IPS-20b (cell line): ENCODE measurements around the gene HMOX2.
A peak's percentile ranks its signal among the peaks of the same experiment; 100 is the strongest.

Source experiments
- H3K27ac ChIP-seq: one replicate; pipeline ENCODE4 v1.5.1; 2013; ENCODE audit warnings: low read length
- H3K27me3 ChIP-seq: 2 replicates; pipeline ENCODE4 v1.6.1; 2013; ENCODE audit warnings: mild to moderate bottlenecking, low read length, inconsistent platforms; ENCODE audit not compliant: insufficient read depth
- H3K36me3 ChIP-seq: 2 replicates; pipeline ENCODE4 v1.6.1; 2013; ENCODE audit warnings: low read depth, mild to moderate bottlenecking, inconsistent platforms, low read length, moderate library complexity; ENCODE audit not compliant: insufficient read depth
- H3K4me1 ChIP-seq: 2 replicates; pipeline ENCODE4 v1.6.1; 2013; ENCODE audit warnings: mild to moderate bottlenecking, control low read depth, inconsistent platforms, low read length, moderate library complexity; ENCODE audit not compliant: insufficient read depth
- H3K4me3 ChIP-seq: 2 replicates; pipeline ENCODE4 v1.5.1; 2013; ENCODE audit warnings: mild to moderate bottlenecking, low read length, inconsistent platforms
- H3K9ac ChIP-seq: 2 replicates; pipeline ENCODE4 v1.6.1; 2013; ENCODE audit warnings: low read depth, mild to moderate bottlenecking, inconsistent platforms, low read length, moderate library complexity
- H3K9me3 ChIP-seq: 2 replicates; pipeline ENCODE4 v1.6.1; 2013; ENCODE audit warnings: mild to moderate bottlenecking, low read depth, low read length, inconsistent platforms; ENCODE audit not compliant: insufficient read depth

The HMOX2 gene

GRCh38 chr16:4532238-4532637 is 56.0 kb downstream of the HMOX2 start:
- peaks cover 18% of the 10 kb centered on the region for H3K4me1 ChIP-seq
- no peak overlapping the region for H3K9ac ChIP-seq
- no peaks in the 10 kb centered on the region for H3K27me3 ChIP-seq
- H3K4me3 ChIP-seq = no peak overlapping the region
- H3K36me3 ChIP-seq = peaks cover 26% of the 10 kb centered on the region; the same call in 1 of the 2 replicates
- H3K27ac ChIP-seq = no peak overlapping the region
- H3K9me3 ChIP-seq = no peaks in the 10 kb centered on the region

- Histone ChIP-seq H3K36me3 (peaks cover 26% of the 10 kb centered on the region; the same call in 1 of the 2 replicates), H3K9ac (no peak overlapping the region), H3K27me3 (no peaks in the 10 kb centered on the region), H3K4me3 (no peak overlapping the region), H3K9me3 (no peaks in the 10 kb centered on the region), H3K4me1 (peaks cover 18% of the 10 kb centered on the region), H3K27ac (no peak overlapping the region)
Observed at GRCh38 chr16:4533490-4533889, 57.3 kb downstream of the HMOX2 start.

- Histone ChIP-seq H3K36me3 (peaks cover 26% of the 10 kb centered on the region; the same call in 1 of the 2 replicates), H3K4me1 (peaks cover 13% of the 10 kb centered on the region), H3K9ac (no peak overlapping the region), H3K9me3 (peaks cover 5% of the 10 kb centered on the region), H3K4me3 (no peak overlapping the region), H3K27me3 (peaks cover 5% of the 10 kb centered on the region; the same call in 1 of the 2 replicates), H3K27ac (no peak overlapping the region)
Observed at GRCh38 chr16:4534151-4534790, 58.1 kb downstream of the HMOX2 start.

GRCh38 chr16:4535627-4536108 is 59.5 kb downstream of the HMOX2 start:
- Histone ChIP-seq H3K36me3 (peaks cover 26% of the 10 kb centered on the region; the same call in 1 of the 2 replicates), H3K27me3 (peaks cover 15% of the 10 kb centered on the region), H3K27ac (no peak overlapping the region), H3K9me3 (peaks cover 10% of the 10 kb centered on the region), H3K4me3 (no peak overlapping the region), H3K9ac (no peak overlapping the region), H3K4me1 (peaks cover 4% of the 10 kb centered on the region; the same call in 1 of the 2 replicates)

GRCh38 chr16:4536391-4537106 is 60.4 kb downstream of the HMOX2 start:
- H3K4me1 ChIP-seq = peaks cover 4% of the 10 kb centered on the region; the same call in 1 of the 2 replicates
- peaks cover 15% of the 10 kb centered on the region for H3K27me3 ChIP-seq
- H3K9ac ChIP-seq = peak overlapping the region; percentile 86; the same call in 1 of the 2 replicates
- peak overlapping the region; percentile 91; the same call in 1 of the 2 replicates for H3K4me3 ChIP-seq
- H3K9me3 ChIP-seq = peaks cover 10% of the 10 kb centered on the region
- H3K36me3 ChIP-seq = peaks cover 24% of the 10 kb centered on the region; the same call in 1 of the 2 replicates
- H3K27ac ChIP-seq = no peak overlapping the region

GRCh38 chr16:4537376-4538343 is 61.5 kb downstream of the HMOX2 start:
- H3K9ac ChIP-seq = peak overlapping the region; percentile 86; the same call in 1 of the 2 replicates
- H3K27ac ChIP-seq = peak overlapping the region; percentile 77

GRCh38 chr16:4538350-4539235 is 62.4 kb downstream of the HMOX2 start, which contains the start of gene CDIP1:
Gene CDIP1 (minus strand): TSS chr16:4538773. CDS start chr16:4514130, 24,643 bp downstream.
- H3K27ac ChIP-seq = peak within 1 kb of the TSS; percentile 77
- H3K9me3 ChIP-seq = peaks cover 10% of the 10 kb centered on the region
- peak within 1 kb of the TSS; percentile 86; the same call in 1 of the 2 replicates for H3K9ac ChIP-seq

More at GRCh38 chr16:4537376-4538343, 61.5 kb downstream of the HMOX2 start:
- Histone ChIP-seq H3K4me1 (peaks cover 4% of the 10 kb centered on the region; the same call in 1 of the 2 replicates), H3K36me3 (peaks cover 13% of the 10 kb centered on the region; the same call in 1 of the 2 replicates), H3K4me3 (peak overlapping the region; percentile 91), H3K9me3 (peaks cover 10% of the 10 kb centered on the region), H3K27me3 (peaks cover 15% of the 10 kb centered on the region)

GRCh38 chr16:4539716-4540284 is 63.6 kb downstream of the HMOX2 start:
- Histone ChIP-seq H3K9ac (no peak overlapping the region), H3K27ac (no peak overlapping the region), H3K36me3 (peaks cover 7% of the 10 kb centered on the region; the same call in 1 of the 2 replicates), H3K27me3 (peaks cover 15% of the 10 kb centered on the region), H3K4me1 (peaks cover 4% of the 10 kb centered on the region; the same call in 1 of the 2 replicates), H3K9me3 (peaks cover 10% of the 10 kb centered on the region), H3K4me3 (no peak overlapping the region)

More at GRCh38 chr16:4538350-4539235, 62.4 kb downstream of the HMOX2 start, which contains the start of gene CDIP1:
- Histone ChIP-seq H3K4me1 (peaks cover 4% of the 10 kb centered on the region; the same call in 1 of the 2 replicates), H3K4me3 (peak within 1 kb of the TSS; percentile 91), H3K36me3 (peaks cover 7% of the 10 kb centered on the region; the same call in 1 of the 2 replicates), H3K27me3 (peaks cover 15% of the 10 kb centered on the region)

GRCh38 chr16:4544473-4544872 is 68.3 kb downstream of the HMOX2 start:
- peaks cover 8% of the 10 kb centered on the region for H3K27me3 ChIP-seq
- H3K9me3 ChIP-seq = peaks cover 3% of the 10 kb centered on the region
- no peak overlapping the region for H3K27ac ChIP-seq
- H3K9ac ChIP-seq = no peak overlapping the region
- no peak overlapping the region for H3K4me3 ChIP-seq
- no peaks in the 10 kb centered on the region for H3K4me1 ChIP-seq
- no peaks in the 10 kb centered on the region for H3K36me3 ChIP-seq

- Histone ChIP-seq H3K27me3 (no peaks in the 10 kb centered on the region), H3K4me1 (no peaks in the 10 kb centered on the region), H3K9ac (no peak overlapping the region), H3K36me3 (no peaks in the 10 kb centered on the region), H3K4me3 (no peak overlapping the region), H3K27ac (no peak overlapping the region), H3K9me3 (no peaks in the 10 kb centered on the region)
Observed at GRCh38 chr16:4548124-4548523, 71.9 kb downstream of the HMOX2 start.
